GM18519 (cell line): Measurements from ENCODE around the gene HINFP.
"Not testable (repeated sequence)": the region's sequence is repeated elsewhere in the genome, so short reads cannot be mapped to it uniquely, and the experiment has no call there.

Experiments used
- ATAC-seq: cut with Tn5 transposase; IDR thresholded peaks from one replicate; pipeline ENCODE4 v1.9.1; 2021; ENCODE audit warnings: mild to moderate bottlenecking, moderate library complexity; ENCODE audit not compliant: unreplicated experiment, low FRiP score

Gene HINFP

GRCh38 chr11:119116235-119116594 lies 5.2 kb upstream of the HINFP start:
- ATAC-seq, result no peak

GRCh38 chr11:119116601-119117000 lies 4.8 kb upstream of the HINFP start:
- ATAC-seq, result no peak

- ATAC-seq, result no peak
These were observed 4.2 kb upstream of the HINFP start for GRCh38 chr11:119117004-119117706.

- no peak for ATAC-seq
These were observed 3.2 kb upstream of the HINFP start for GRCh38 chr11:119118227-119118626.

GRCh38 chr11:119118946-119119345 lies 2.4 kb upstream of the HINFP start:
- ATAC-seq, result no peak

- no peak for ATAC-seq
These were observed 757 bp upstream of the HINFP start for GRCh38 chr11:119120639-119121007.

- no peak for ATAC-seq
These were observed 388 bp downstream of the HINFP start for GRCh38 chr11:119121811-119122124.

GRCh38 chr11:119125821-119126220 lies 4.4 kb downstream of the HINFP start:
- no peak for ATAC-seq

- ATAC-seq, result no peak
These were observed 5.4 kb downstream of the HINFP start for GRCh38 chr11:119126675-119127268.

GRCh38 chr11:119130662-119131061 lies 9.3 kb downstream of the HINFP start:
- no peak for ATAC-seq

- ATAC-seq, result no peak
These were observed 13.1 kb downstream of the HINFP start for GRCh38 chr11:119134389-119134978.

- ATAC-seq, result not testable (repeated sequence)
These were observed 17.9 kb downstream of the HINFP start for GRCh38 chr11:119139276-119139675.

- ATAC-seq, result no peak
These were observed 23.6 kb downstream of the HINFP start for GRCh38 chr11:119144825-119145486.

- no peak for ATAC-seq
These were observed 24.2 kb downstream of the HINFP start for GRCh38 chr11:119145551-119145950.

- ATAC-seq, result no peak
These were observed 26.4 kb downstream of the HINFP start for GRCh38 chr11:119147604-119148333.

GRCh38 chr11:119148720-119149017 lies 27.3 kb downstream of the HINFP start:
- ATAC-seq, result no peak

- ATAC-seq, result no peak
These were observed 27.8 kb downstream of the HINFP start, which contains the start of gene ABCG4 for GRCh38 chr11:119149018-119149785. TSS of gene ABCG4 (plus strand) at chr11:119149052. CDS start at chr11:119149966, 914 bp downstream.

- ATAC-seq, result no peak
These were observed 28.5 kb downstream of the HINFP start for GRCh38 chr11:119149786-119150275.

- ATAC-seq, result no peak
These were observed 30.7 kb downstream of the HINFP start for GRCh38 chr11:119152043-119152442.

- no peak for ATAC-seq
These were observed 31.2 kb downstream of the HINFP start for GRCh38 chr11:119152604-119153003.
